NT2/D1 (cell line): ENCODE measurements around the gene NKAIN2.

Experiments
- YY1 ChIP-seq: IDR thresholded peaks from 2 replicates; pipeline ENCODE4 v1.6.1; 2011; ENCODE audit not compliant: insufficient read length, insufficient read depth
- ZNF274 ChIP-seq: IDR thresholded peaks from 2 replicates; pipeline ENCODE4 v1.6.1; 2011; ENCODE audit warnings: mild to moderate bottlenecking, low read depth, low read length

- TF ChIP-seq YY1 (no peak), ZNF274 (no peak)
Measured at GRCh38 chr6:124310139-124310538, 506.5 kb downstream of the NKAIN2 start.
